ENCODE results near the gene TERT. TPM values are rescaled to one million over a fixed set of nuclear protein-coding genes. Genes with fewer than 3 reads are reported as not detected.

Gene TERT
- total and polyA plus RNA-seq, 2 of the 4 experiments (the other 2 are of a cell fraction) = not detected

DNA sequence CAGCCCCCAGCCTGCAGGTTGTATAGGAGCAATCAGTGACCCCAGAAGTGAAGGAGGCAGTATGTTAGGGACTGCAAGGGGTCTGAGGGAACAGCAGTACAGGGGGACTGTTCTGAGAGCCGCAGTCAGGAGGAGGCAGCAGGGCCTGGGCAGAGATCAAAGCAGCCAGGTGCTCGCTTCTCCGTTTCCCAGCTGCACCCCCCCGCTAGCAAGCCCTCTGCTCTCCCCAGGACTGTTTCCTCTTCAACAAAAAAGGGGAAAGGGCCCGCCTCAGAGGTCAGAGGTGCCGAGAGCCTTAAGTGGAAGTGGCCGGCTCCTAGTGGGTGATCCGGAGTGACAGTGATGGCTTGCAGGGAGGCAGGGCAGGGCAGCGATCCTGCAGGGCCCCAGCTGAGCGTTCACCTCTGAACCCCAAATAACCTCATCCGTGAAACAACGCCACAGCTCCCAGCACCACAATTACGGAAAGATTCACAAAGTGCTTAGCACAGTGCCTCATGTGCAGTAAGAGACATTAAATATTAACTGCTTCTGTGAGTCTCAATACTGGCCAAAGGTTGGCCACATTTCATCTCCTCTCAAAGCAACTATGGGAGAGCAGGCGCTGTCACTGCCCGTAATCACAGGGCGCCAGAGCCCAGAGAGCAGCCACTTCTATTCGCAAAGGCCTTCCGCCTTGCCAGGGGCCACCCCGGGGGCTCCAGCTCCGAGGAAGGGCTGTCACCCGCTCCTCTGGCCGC is 42.1 kb upstream of the TERT start:
- Histone ChIP-seq H3K27ac (ENCODE audit: insufficient read depth, low read length) (no peak overlapping the region), H3K56ac (ENCODE audit: extremely low read depth, insufficient read depth, low read length) (no peak overlapping the region), H3K18ac (ENCODE audit: low read depth, low read length) (no peak overlapping the region), H2BK120ac (ENCODE audit: low read depth, low read length) (no peak overlapping the region), H3K27me3 (ENCODE audit: control insufficient read depth, insufficient read depth, low read length) (no peaks in the 10 kb centered on the region), H3K79me1 (ENCODE audit: low read depth in 1 of 2, low read length in 2 of 2) (peaks cover 4 to 13% of the 10 kb centered on the region in 2 experiments; a peak in 2 of 4 replicates), H3K4ac (ENCODE audit: low read depth, low read length) (no peak overlapping the region), H3K4me1 (ENCODE audit: control insufficient read depth, insufficient read depth, low read length) (no peaks in the 10 kb centered on the region), H3K14ac (replicated peaks; ENCODE audit: low read depth, low read length) (no peak overlapping the region), H2BK20ac (ENCODE audit: low read depth, low read length) (no peak overlapping the region), H3K9me3 (ENCODE audit: control insufficient read depth, insufficient read depth, low read length) (no peaks in the 10 kb centered on the region), H3K4me3 (ENCODE audit: insufficient read depth, low read depth, low read length) (no peak overlapping the region), H3K23ac (ENCODE audit: low read depth, low read length) (no peak overlapping the region), H2AK9ac (replicated peaks; ENCODE audit: low read depth, low read length, poor library complexity) (no peak overlapping the region), H3K9me1 (ENCODE audit: insufficient read depth, low read length) (no peaks in the 10 kb centered on the region), H3K36me3 (ENCODE audit: control insufficient read depth, insufficient read depth, low read length) (peaks cover 71% of the 10 kb centered on the region), H2BK5ac (ENCODE audit: low read depth, low read length, poor library complexity, severe bottlenecking) (no peak overlapping the region), H4K91ac (ENCODE audit: insufficient read depth, low read depth, low read length) (no peak overlapping the region), H3K4me2 (ENCODE audit: low read depth, low read length) (no peak overlapping the region), H2AFZ (replicated peaks; ENCODE audit: low read length, poor library complexity) (no peak overlapping the region), H4K20me1 (ENCODE audit: insufficient read depth, low read length) (peaks cover 6% of the 10 kb centered on the region; the same call in 1 of the 2 replicates), H3K9ac (ENCODE audit: low read depth, low read length) (no peak overlapping the region), H2AK5ac (ENCODE audit: low read depth, low read length) (no peak overlapping the region), H2BK15ac (ENCODE audit: low read depth, low read length) (no peak overlapping the region), H4K5ac (ENCODE audit: low read depth, low read length) (no peak overlapping the region), H4K8ac (ENCODE audit: low read depth in 2 of 2, low read length in 2 of 2) (no peak overlapping the region)
- ATAC-seq (ENCODE audit: low read depth) (no peak), DNase-seq (no peak)
- dilution Hi-C loops (cut with HindIII; ENCODE audit: low sequenced_read_pairs, unreplicated experiment) = no loop called here
- BruUV-seq (replicated peaks) = no TSS peak
- in situ Hi-C loops (cut with MboI; ENCODE audit: low sequenced_read_pairs) = no loop called here
- intact Hi-C loops (cut with micrococcal nuclease) = no loop called here
- TF ChIP-seq POLR2A (IDR thresholded peaks at IDR 0.05; ENCODE audit: low read depth, low read length) (no peak), RAD21 (IDR thresholded peaks at IDR 0.05; ENCODE audit: low read length) (no peak), MAZ (IDR thresholded peaks at IDR 0.05; ENCODE audit: borderline replicate concordance, low read depth, low read length) (no peak), MXI1 (IDR thresholded peaks at IDR 0.05; ENCODE audit: borderline replicate concordance, low read depth, low read length) (no peak), CEBPB (IDR thresholded peaks at IDR 0.05; ENCODE audit: low read depth, low read length) (no peak), SMC3 (IDR thresholded peaks at IDR 0.05; ENCODE audit: low read depth, low read length) (no peak), RFX5 (IDR thresholded peaks at IDR 0.05; ENCODE audit: low read depth, low read length) (no peak), NFE2L2 (IDR thresholded peaks at IDR 0.05; ENCODE audit: low read depth, low read length) (no peak)
- TF ChIP-seq, protein P1, sequence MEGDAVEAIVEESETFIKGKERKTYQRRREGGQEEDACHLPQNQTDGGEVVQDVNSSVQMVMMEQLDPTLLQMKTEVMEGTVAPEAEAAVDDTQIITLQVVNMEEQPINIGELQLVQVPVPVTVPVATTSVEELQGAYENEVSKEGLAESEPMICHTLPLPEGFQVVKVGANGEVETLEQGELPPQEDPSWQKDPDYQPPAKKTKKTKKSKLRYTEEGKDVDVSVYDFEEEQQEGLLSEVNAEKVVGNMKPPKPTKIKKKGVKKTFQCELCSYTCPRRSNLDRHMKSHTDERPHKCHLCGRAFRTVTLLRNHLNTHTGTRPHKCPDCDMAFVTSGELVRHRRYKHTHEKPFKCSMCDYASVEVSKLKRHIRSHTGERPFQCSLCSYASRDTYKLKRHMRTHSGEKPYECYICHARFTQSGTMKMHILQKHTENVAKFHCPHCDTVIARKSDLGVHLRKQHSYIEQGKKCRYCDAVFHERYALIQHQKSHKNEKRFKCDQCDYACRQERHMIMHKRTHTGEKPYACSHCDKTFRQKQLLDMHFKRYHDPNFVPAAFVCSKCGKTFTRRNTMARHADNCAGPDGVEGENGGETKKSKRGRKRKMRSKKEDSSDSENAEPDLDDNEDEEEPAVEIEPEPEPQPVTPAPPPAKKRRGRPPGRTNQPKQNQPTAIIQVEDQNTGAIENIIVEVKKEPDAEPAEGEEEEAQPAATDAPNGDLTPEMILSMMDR (conservative IDR thresholded peaks at IDR 0.05; ENCODE audit: low read depth, low read length) = no peak
- ChIA-PET CTCF (no interaction called here), POLR2A (ENCODE audit: unreplicated experiment) (no interaction called here)
- 80% methylated on average over 1 of the region's 22 CpGs; no CpG with 5 or more reads in 1 of the 2 experiments for whole genome bisulfite sequencing, 2 experiments (ENCODE audit: extremely low coverage in 2 of 2, insufficient read length in 1 of 2)
